GM21529 (cell line): ENCODE results near the gene AIPL1.

Source experiments
- ATAC-seq: cut with Tn5 transposase; IDR thresholded peaks from one replicate; pipeline ENCODE4 v1.9.1; 2021; ENCODE audit not compliant: unreplicated experiment

The AIPL1 gene

GRCh38 chr17:6452471-6453266, 17.7 kb upstream of the AIPL1 start:
- ATAC-seq: no peak

- peak; percentile 41 for ATAC-seq
These were observed 16.3 kb upstream of the AIPL1 start for GRCh38 chr17:6450926-6451832.

- no peak for ATAC-seq
These were observed 14.4 kb upstream of the AIPL1 start for GRCh38 chr17:6449307-6449706.

GRCh38 chr17:6448473-6448872, 13.6 kb upstream of the AIPL1 start:
- no peak for ATAC-seq

- ATAC-seq: no peak
These were observed 11.7 kb upstream of the AIPL1 start for GRCh38 chr17:6446516-6447100.

- ATAC-seq: no peak
These were observed 9.8 kb upstream of the AIPL1 start for GRCh38 chr17:6444571-6445335.

- ATAC-seq: peak; percentile 80
These were observed 9.0 kb upstream of the AIPL1 start, which contains the start of gene PIMREG for GRCh38 chr17:6443692-6444570. PIMREG (plus strand) TSS chr17:6444455; CDS start chr17:6445111, 656 bp downstream.

- ATAC-seq: no peak
These were observed 7.9 kb upstream of the AIPL1 start for GRCh38 chr17:6442775-6443174.

- no peak for ATAC-seq
These were observed 5.0 kb upstream of the AIPL1 start for GRCh38 chr17:6439951-6440350.

GRCh38 chr17:6437956-6438355, 3.0 kb upstream of the AIPL1 start:
- ATAC-seq: no peak

GRCh38 chr17:6437466-6437865, 2.5 kb upstream of the AIPL1 start:
- ATAC-seq: no peak

- ATAC-seq: no peak
These were observed 1.0 kb upstream of the AIPL1 start for GRCh38 chr17:6435968-6436367.

- ATAC-seq: no peak
These were observed 4.2 kb downstream of the AIPL1 start for GRCh38 chr17:6430769-6431168.

GRCh38 chr17:6429266-6429665, 5.7 kb downstream of the AIPL1 start:
- no peak for ATAC-seq

GRCh38 chr17:6428207-6428965, 6.5 kb downstream of the AIPL1 start:
- no peak for ATAC-seq

- no peak for ATAC-seq
These were observed 7.6 kb downstream of the AIPL1 start for GRCh38 chr17:6427279-6427781.

- ATAC-seq: no peak
These were observed 8.4 kb downstream of the AIPL1 start for GRCh38 chr17:6426356-6427101.

- ATAC-seq: no peak
These were observed 9.5 kb downstream of the AIPL1 start for GRCh38 chr17:6425407-6425806.
